HUES48 (cell line): ENCODE measurements around the gene CYP19A1.
A peak's percentile ranks its signal among the peaks of the same experiment; 100 is the strongest.

ENCODE experiments used
- H3K27ac ChIP-seq: one replicate; pipeline ENCODE4 v1.7.0; 2013; ENCODE audit warnings: low read depth, low read length, inconsistent platforms
- H3K27me3 ChIP-seq: 2 replicates; pipeline ENCODE4 v1.6.1; 2013; ENCODE audit warnings: mild to moderate bottlenecking, low read length; ENCODE audit not compliant: control insufficient read depth, insufficient read depth
- H3K36me3 ChIP-seq: 2 replicates; pipeline ENCODE4 v1.6.1; 2013; ENCODE audit warnings: low read length; ENCODE audit not compliant: control insufficient read depth, insufficient read depth
- H3K4me1 ChIP-seq: 2 replicates; pipeline ENCODE4 v1.6.1; 2013; ENCODE audit warnings: mild to moderate bottlenecking, low read length; ENCODE audit not compliant: control insufficient read depth, insufficient read depth
- H3K4me3 ChIP-seq: 2 replicates; pipeline ENCODE4 v1.5.1; 2013; ENCODE audit warnings: mild to moderate bottlenecking, low read depth, low read length
- H3K9ac ChIP-seq: 2 replicates; pipeline ENCODE4 v1.6.1; 2013; ENCODE audit warnings: mild to moderate bottlenecking, low read depth, low read length, moderate library complexity
- H3K9me3 ChIP-seq: 2 replicates; pipeline ENCODE4 v1.6.1; 2013; ENCODE audit warnings: low read length; ENCODE audit not compliant: control insufficient read depth, insufficient read depth

Gene CYP19A1

DNA sequence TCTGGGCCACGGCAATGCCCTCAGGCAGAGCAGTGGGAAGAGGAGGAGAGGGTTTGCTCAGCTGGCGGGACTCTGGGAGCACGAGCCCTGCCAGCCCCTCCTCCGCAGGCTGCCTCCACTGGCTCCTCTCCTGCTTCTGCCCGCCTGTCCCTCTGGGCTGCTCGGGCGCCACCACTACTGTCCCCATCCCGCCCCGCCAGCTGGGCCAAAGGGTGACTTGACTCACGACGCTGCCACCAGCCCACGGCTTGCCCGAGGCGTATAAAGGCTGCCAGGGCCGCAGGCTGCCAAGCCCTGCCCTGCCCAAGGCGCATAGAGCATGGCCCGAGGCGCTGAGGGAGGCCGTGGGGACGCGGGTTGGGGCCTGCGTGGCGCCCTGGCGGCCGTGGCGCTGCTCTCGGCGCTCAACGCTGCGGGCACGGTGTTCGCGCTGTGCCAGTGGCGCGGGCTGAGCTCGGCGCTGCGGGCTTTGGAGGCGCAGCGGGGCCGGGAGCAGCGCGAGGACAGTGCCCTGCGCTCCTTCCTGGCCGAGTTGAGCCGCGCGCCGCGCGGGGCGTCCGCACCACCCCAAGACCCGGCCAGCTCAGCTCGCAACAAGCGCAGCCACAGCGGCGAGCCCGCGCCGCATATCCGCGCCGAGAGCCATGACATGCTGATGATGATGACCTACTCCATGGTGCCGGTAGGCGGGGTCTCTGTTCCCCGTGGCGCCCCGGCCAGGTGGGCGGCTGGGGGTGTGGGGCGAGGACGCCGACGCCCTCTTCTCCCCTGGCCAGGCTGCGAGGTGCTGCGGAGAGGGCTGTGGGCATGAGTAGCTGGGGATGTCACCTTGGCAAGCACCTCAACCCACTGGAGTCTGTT, 3.2 kb upstream of the CYP19A1 start, which contains the start of gene GLDN:
TSS of gene GLDN (plus strand) at position 290 of the 861 bp plus-strand sequence. CDS start at position 320, 30 bp downstream.
- Histone ChIP-seq H3K4me1 (peaks cover 8% of the 10 kb centered on the region), H3K27me3 (peaks cover 55% of the 10 kb centered on the region), H3K9ac (peak within 1 kb of the TSS; percentile 25; the same call in 1 of the 2 replicates), H3K4me3 (peak within 1 kb of the TSS; percentile 68), H3K27ac (no peak within 1 kb of the TSS), H3K9me3 (no peaks in the 10 kb centered on the region), H3K36me3 (no peaks in the 10 kb centered on the region)

DNA sequence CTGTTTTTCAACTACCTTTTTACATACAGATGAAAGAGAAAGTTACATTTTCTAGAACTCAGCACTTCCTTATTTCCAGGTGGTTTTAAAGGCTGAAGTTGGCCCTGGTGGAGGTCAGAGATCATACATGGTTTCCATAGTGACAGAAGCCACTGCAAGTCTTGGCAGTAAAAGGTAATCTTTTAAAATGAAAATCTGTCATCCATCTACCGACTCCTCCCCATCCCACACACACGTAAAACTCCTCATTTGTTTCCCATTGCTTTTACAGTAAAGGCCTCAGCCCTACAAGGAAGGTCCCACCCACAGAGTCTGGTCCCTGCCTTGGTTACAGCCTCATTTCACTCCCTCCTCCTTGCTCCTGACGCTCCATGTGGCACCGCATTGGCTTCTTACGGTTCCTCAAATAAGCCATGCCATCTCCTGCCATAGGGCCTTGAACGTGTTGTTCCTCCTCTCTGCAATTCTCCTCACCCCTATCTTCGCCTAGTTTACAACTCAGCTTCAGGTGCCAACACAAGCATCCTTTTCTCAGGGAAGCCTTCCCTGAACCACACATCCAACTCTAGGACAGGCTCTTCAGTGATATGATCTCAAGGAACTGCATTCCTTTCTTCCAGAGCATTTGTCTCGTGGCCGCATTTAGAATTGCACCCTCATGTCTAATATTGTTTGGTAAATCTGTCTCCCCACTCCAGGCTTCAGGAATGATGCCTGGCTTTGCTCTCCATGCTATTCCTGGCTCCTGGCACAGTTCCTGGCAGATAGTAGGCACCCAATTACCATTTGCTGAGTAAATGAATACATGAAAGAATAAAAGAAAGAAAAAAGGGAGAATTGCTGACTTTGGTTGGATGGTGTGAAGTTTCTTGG, 2.6 kb downstream of the CYP19A1 start:
- H3K4me1 ChIP-seq = no peaks in the 10 kb centered on the region
- no peak overlapping the region for H3K9ac ChIP-seq
- H3K27me3 ChIP-seq = peaks cover 17% of the 10 kb centered on the region
- H3K9me3 ChIP-seq = no peaks in the 10 kb centered on the region
- no peaks in the 10 kb centered on the region for H3K36me3 ChIP-seq
- no peak overlapping the region for H3K27ac ChIP-seq
- H3K4me3 ChIP-seq = no peak overlapping the region

DNA sequence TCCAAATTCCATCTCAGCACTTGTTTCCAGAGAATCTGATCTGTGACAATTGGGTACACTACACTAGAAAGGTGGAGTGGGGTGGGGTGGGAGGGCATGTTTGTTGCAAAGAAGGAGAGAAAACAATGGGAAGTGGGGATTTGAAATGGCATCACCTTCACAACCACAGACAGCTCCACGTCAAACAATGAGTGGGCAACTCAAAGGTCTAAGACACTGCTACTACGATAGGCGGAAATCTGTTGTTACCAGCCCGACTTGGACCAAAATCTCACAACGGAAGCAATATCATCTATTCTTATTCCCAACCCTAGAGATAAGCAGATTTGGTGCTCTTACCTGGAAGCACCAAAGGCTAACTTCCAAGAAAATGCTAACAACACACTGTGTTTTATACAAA, 3.3 kb downstream of the CYP19A1 start:
- Histone ChIP-seq H3K9me3 (no peaks in the 10 kb centered on the region), H3K36me3 (no peaks in the 10 kb centered on the region), H3K9ac (no peak overlapping the region), H3K27me3 (peaks cover 10% of the 10 kb centered on the region), H3K27ac (no peak overlapping the region), H3K4me1 (no peaks in the 10 kb centered on the region), H3K4me3 (no peak overlapping the region)

DNA sequence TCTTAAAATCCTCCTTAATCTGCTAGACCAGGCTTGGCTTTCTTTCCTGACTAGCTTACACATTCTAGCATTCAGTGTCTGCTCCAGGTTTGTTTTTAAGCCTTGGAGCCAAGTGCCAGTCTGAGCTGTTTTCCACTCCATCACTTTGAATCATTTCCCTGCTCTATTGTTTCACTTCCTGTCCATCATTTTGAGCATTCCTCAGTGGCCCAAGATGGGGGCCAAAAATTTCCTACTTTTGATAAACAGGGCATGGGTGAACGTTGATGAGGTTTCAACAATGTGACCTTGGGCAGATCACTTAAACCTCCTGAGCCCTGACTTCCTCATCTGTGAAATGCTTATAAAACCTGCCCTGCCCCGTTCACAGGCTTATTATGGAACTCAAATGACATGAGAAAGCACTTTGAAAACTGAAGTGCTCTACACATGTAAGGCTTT, 4.4 kb downstream of the CYP19A1 start:
- Histone ChIP-seq H3K9ac (no peak overlapping the region), H3K4me1 (no peaks in the 10 kb centered on the region), H3K27ac (no peak overlapping the region)

DNA sequence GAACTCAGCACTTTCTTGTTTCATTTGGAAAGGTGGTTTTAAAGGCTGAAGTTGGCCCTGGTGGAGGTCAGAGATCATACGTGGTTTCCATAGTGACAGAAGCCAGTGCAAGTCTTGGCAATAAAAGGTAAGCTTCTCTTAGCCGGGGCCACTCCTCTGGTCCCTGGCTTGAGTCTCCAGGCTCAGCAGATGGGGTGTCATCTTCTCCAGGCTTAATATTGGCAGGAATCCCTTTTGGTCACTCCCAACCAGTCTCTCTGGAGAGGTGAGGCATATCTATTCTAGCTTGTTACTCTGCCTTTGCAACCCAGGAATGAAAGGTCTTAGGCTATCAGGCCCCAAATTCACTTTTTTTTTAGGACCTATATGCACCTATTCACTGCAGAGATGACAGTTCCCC, 4.8 kb downstream of the CYP19A1 start:
- Histone ChIP-seq H3K9me3 (no peaks in the 10 kb centered on the region), H3K27ac (no peak overlapping the region), H3K4me1 (no peaks in the 10 kb centered on the region), H3K9ac (no peak overlapping the region), H3K27me3 (no peaks in the 10 kb centered on the region), H3K4me3 (no peak overlapping the region), H3K36me3 (no peaks in the 10 kb centered on the region)

More for the DNA sequence above, 4.4 kb downstream of the CYP19A1 start:
- Histone ChIP-seq H3K4me3 (no peak overlapping the region), H3K9me3 (no peaks in the 10 kb centered on the region), H3K36me3 (no peaks in the 10 kb centered on the region), H3K27me3 (no peaks in the 10 kb centered on the region)

DNA sequence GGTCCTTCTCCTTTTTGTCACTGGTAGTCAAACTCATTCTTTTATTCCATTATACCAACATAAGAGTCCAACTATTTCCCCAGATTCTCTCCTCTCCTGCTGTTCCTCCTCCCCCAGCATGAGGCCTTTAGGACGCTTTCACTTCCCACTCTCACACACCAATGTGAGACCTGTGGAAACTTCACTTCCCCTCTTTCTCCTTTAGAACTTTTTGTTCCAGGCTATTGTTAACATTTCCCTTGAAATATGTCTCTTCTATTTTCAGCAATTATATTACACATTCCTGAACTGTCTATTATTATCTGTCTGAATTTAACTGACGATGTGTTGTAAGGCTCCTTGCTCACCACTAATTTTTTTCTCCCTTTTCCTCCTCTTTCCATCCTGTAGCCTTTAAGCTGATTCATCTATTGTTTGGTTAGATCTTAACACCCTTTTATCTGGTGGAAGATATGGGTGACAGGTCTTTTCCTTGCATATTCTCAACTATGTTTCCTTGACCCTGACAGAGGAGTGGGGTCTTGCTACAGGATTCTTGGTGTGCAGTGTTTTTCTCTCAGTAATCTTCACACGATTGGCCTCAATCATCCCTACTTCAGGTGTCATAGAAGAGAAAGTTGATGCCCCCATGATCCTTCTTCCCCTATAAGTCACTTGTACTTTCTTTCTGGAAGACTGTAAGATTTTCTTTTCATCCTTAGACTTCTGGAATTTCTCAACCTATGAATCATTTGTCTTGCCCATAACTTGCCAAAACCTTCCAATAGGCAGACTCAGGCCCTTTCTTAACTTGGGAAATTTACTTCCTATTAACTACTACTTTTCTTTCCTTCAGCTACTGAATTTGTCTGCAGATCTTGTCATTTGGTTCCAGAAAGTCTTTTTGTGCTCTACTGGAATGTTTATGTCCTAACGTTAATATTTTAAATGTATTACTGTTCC, 5.9 kb downstream of the CYP19A1 start:
- Histone ChIP-seq H3K9me3 (no peaks in the 10 kb centered on the region), H3K27ac (no peak overlapping the region), H3K4me3 (no peak overlapping the region), H3K36me3 (no peaks in the 10 kb centered on the region), H3K27me3 (no peaks in the 10 kb centered on the region), H3K4me1 (no peaks in the 10 kb centered on the region), H3K9ac (no peak overlapping the region)

DNA sequence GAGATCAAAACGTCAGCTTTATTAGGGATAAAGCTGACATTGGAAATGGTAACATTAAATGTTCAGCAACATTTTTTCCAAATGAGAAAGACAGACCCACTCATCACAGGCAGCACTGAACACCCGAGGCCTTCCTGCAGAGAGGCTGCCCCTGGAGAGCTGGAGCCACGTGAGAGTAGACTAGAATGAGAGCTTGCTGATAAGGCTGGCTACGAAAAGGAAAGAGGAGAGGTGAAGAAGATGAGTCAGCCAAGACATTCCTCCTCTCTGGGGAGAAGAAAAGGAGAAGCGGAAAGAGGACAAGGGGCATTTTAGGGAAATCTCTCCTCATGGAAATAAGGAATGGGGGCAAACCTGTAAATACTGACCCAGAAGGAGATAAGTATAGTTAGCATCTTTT, 7.3 kb downstream of the CYP19A1 start:
- H3K4me1 ChIP-seq = no peaks in the 10 kb centered on the region
- no peaks in the 10 kb centered on the region for H3K9me3 ChIP-seq
- no peak overlapping the region for H3K4me3 ChIP-seq
- no peaks in the 10 kb centered on the region for H3K36me3 ChIP-seq
- H3K27ac ChIP-seq = no peak overlapping the region
- H3K27me3 ChIP-seq = no peaks in the 10 kb centered on the region
- H3K9ac ChIP-seq = no peak overlapping the region

DNA sequence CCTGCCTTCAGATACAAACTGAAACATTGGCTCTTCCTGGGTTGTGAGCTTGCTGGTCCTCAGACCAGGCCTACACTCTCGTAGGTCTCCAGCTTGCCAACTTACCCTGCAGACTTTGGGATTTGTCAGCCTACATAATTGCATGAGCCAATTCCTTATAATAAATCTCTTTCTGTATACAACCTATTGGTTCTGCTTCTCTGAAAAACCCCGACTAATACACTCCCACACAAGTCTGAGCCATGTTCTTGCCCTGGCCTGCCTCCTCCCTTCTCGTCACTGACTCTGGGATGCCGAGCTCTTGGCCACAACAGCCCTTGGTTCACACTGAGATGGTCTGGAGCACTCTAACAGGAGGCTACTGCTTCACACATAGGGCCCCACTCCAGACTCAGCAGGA, 9.5 kb downstream of the CYP19A1 start:
- H3K9me3 ChIP-seq = no peaks in the 10 kb centered on the region
- H3K27ac ChIP-seq = no peak overlapping the region
- H3K4me3 ChIP-seq = no peak overlapping the region
- no peaks in the 10 kb centered on the region for H3K36me3 ChIP-seq
- H3K27me3 ChIP-seq = no peaks in the 10 kb centered on the region
- no peaks in the 10 kb centered on the region for H3K4me1 ChIP-seq
- no peak overlapping the region for H3K9ac ChIP-seq

DNA sequence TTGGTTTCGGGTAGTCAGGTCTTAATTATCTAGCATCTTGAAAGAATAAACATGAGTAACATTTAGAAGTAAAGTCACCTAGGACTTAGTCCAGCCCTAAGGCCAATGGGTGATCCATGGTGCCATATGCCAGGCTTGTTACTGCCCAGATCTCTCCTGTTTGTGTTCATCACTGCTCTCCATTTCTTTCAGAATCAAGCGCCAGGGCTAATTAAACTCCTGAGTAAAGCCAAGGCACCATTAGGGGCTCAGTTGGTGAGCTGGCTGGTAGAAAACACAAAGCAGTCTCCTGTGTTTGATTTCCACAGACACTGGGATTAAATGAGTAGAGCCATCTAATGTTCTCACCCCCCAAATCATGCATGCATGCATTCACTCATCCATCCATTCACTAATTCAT, 11.3 kb downstream of the CYP19A1 start:
- no peaks in the 10 kb centered on the region for H3K9me3 ChIP-seq
- no peak overlapping the region for H3K9ac ChIP-seq
- H3K4me3 ChIP-seq = no peak overlapping the region
- no peaks in the 10 kb centered on the region for H3K4me1 ChIP-seq
- no peaks in the 10 kb centered on the region for H3K36me3 ChIP-seq
- no peak overlapping the region for H3K27ac ChIP-seq
- no peaks in the 10 kb centered on the region for H3K27me3 ChIP-seq

DNA sequence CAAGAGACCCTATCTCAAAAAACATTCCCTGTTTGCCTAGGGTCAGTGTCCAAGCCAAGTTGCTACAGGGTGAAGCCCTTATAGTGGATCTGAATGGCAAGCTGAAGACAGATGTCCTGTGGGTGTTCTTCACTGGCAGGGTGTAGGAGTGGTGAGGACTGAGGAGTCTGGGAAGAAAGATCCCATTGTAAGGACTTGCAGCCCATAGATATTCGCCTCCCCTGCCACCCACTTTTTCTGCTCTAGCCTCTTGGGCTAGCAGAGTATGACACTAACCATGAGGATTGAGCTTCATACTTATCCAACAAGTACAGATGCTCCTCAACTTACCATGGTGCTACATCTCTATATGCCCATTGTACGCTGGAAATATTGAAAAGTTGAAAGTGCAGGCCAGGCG, 13.2 kb downstream of the CYP19A1 start:
- Histone ChIP-seq H3K9me3 (no peaks in the 10 kb centered on the region), H3K27ac (no peak overlapping the region), H3K27me3 (no peaks in the 10 kb centered on the region), H3K9ac (no peak overlapping the region), H3K4me3 (no peak overlapping the region), H3K36me3 (no peaks in the 10 kb centered on the region), H3K4me1 (no peaks in the 10 kb centered on the region)
